ENCODE data around the gene PDCD11.

Gene PDCD11

DNA sequence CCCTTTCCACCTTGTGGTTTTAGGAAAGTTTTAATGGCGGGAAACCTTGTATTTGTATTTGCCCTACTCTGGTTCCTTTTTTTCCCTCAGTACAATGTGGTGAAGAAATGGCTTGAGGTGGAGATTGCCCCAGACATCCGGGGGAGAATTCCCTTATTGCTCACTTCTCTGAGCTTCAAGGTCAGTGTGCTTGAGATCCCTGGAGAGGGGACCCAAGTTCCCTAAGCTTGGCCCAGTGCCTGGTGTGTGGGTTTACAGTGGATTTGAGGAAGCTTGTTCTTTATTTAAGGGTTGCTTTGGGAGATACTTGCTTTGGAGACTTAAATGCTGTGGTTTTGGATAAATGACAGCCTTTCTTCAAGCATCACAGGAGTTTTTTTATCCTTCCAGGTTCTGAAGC lies 37.4 kb downstream of the PDCD11 start:
- no peak for TF ChIP-seq POLR2A (IDR thresholded peaks at IDR 0.05; ENCODE audit: low read depth, low read length)
- DNase-seq (ENCODE audit: insufficient read length, low spot score): no peak
- FAIRE-seq: no peak

GRCh38 chr10:103439776-103440175 lies 43.4 kb downstream of the PDCD11 start:
- DNase-seq (ENCODE audit: insufficient read length, low spot score): no peak
- FAIRE-seq: no peak
- no peak for TF ChIP-seq POLR2A (IDR thresholded peaks at IDR 0.05; ENCODE audit: low read depth, low read length)

GRCh38 chr10:103440416-103440815 lies 44.0 kb downstream of the PDCD11 start:
- no peak for FAIRE-seq
- no peak for TF ChIP-seq POLR2A (IDR thresholded peaks at IDR 0.05; ENCODE audit: low read depth, low read length)
- DNase-seq (ENCODE audit: insufficient read length, low spot score): no peak

DNA sequence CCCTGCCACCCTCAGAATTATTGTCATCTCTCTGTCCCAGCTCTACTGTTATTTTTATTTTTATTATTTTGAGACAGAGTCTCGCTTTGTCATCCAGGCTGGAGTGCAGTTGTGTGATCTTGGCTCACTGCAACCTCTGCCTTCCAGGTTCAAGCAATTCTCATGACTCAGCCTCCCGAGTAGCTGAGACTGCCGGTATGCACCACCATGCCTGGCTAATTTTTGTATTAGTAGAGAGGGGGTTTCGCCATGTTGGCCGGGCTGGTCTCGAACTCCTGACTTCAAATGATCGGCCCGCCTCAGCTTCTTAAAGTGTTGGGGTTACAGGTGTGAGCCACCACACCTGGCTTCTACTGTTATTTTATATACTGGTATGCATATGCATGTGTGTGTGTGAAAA lies 44.8 kb downstream of the PDCD11 start:
- DNase-seq (ENCODE audit: insufficient read length, low spot score): no peak
- FAIRE-seq: no peak
- no peak for TF ChIP-seq POLR2A (IDR thresholded peaks at IDR 0.05; ENCODE audit: low read depth, low read length)

GRCh38 chr10:103441611-103442010 lies 45.2 kb downstream of the PDCD11 start:
- DNase-seq (ENCODE audit: insufficient read length, low spot score): no peak
- no peak for FAIRE-seq
- no peak for TF ChIP-seq POLR2A (IDR thresholded peaks at IDR 0.05; ENCODE audit: low read depth, low read length)

- FAIRE-seq (no peak), DNase-seq (ENCODE audit: insufficient read length, low spot score) (peak; percentile 44)
- no peak for TF ChIP-seq POLR2A (IDR thresholded peaks at IDR 0.05; ENCODE audit: low read depth, low read length)
These were observed 45.6 kb downstream of the PDCD11 start for GRCh38 chr10:103442031-103442461.

- TF ChIP-seq POLR2A (IDR thresholded peaks at IDR 0.05; ENCODE audit: low read depth, low read length): no peak
- DNase-seq (ENCODE audit: insufficient read length, low spot score) (no peak), FAIRE-seq (no peak)
These were observed 47.2 kb downstream of the PDCD11 start for GRCh38 chr10:103443475-103444185.

DNA sequence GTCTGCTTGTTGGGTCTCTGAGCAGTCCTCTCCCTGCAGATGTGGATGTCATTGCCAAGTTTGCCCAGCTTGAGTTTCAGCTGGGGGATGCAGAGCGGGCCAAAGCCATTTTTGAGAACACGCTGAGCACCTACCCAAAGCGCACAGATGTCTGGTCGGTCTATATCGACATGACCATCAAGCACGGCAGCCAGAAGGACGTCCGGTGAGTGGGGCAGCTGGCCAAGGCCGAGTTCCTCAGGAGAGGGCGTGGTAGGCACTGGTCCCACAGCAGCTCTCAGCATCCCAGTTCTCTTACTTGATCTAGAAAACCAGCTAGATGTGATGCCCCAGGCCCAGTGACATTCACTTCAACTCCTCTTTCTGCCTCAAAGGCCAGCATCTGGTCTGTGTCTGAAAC lies 48.1 kb downstream of the PDCD11 start:
- TF ChIP-seq POLR2A (IDR thresholded peaks at IDR 0.05; ENCODE audit: low read depth, low read length): no peak
- DNase-seq (ENCODE audit: insufficient read length, low spot score) (no peak), FAIRE-seq (no peak)

GRCh38 chr10:103445366-103445765 lies 48.9 kb downstream of the PDCD11 start:
- no peak for TF ChIP-seq POLR2A (IDR thresholded peaks at IDR 0.05; ENCODE audit: low read depth, low read length)
- FAIRE-seq: no peak
- no peak for DNase-seq (ENCODE audit: insufficient read length, low spot score)

DNA sequence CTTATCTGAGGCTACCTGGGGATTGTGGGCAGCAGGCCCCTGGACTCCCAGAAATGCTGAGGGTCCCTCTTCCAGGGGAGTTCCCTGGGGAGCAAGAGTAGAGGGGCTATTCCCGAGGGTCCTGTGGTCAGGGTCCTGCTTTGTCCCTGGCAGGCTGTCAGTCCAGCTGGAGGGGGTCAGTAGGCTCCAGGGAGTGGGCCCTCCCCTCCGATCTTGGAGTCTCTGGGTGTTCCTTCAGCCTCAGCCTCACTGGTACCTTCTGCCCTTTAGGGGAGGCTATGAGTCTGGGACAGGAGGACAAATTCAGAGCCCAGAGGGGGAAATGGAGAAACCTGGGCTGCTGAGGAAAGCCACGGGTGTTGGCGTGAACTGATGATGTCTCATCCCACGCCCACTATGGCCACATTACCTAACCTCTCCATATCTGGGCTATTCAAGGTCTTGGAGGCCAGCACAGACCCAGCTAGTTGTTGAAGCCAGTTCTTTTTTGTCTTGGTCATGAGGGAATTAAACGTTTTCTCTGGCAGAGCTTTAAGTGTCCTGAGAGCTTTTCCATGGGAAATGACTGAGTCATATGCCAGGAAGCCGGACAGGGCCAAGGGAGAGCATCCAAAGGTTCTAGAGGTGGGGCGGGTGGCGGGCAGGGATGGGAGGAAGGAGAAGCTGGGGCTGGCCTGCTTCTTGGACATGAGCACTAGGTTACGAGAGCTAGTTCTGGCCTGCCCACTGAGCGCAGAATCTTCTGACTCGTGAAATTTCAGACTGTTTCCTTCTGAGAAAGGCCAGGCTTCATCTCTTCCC lies 49.5 kb downstream of the PDCD11 start:
- FAIRE-seq: no peak
- no peak for TF ChIP-seq POLR2A (IDR thresholded peaks at IDR 0.05; ENCODE audit: low read depth, low read length)
- DNase-seq (ENCODE audit: insufficient read length, low spot score): peak; percentile 43

- no peak for TF ChIP-seq POLR2A (IDR thresholded peaks at IDR 0.05; ENCODE audit: low read depth, low read length)
- FAIRE-seq (no peak), DNase-seq (ENCODE audit: insufficient read length, low spot score) (no peak)
These were observed 50.8 kb downstream of the PDCD11 start for GRCh38 chr10:103447187-103447586.

GRCh38 chr10:103448746-103449145 lies 52.3 kb downstream of the PDCD11 start:
- DNase-seq (ENCODE audit: insufficient read length, low spot score): peak; percentile 74
- FAIRE-seq: no peak

GRCh38 chr10:103449208-103450144 lies 53.0 kb downstream of the PDCD11 start:
- TF ChIP-seq POLR2A (IDR thresholded peaks at IDR 0.05; ENCODE audit: low read depth, low read length): no peak
- no peak for FAIRE-seq

More at GRCh38 chr10:103448746-103449145, 52.3 kb downstream of the PDCD11 start:
- TF ChIP-seq POLR2A (IDR thresholded peaks at IDR 0.05; ENCODE audit: low read depth, low read length): no peak

GRCh38 chr10:103450201-103450695 lies 53.8 kb downstream of the PDCD11 start:
- TF ChIP-seq POLR2A (IDR thresholded peaks at IDR 0.05; ENCODE audit: low read depth, low read length): no peak
- no peak for DNase-seq (ENCODE audit: insufficient read length, low spot score)

More at GRCh38 chr10:103449208-103450144, 53.0 kb downstream of the PDCD11 start:
- no peak for DNase-seq (ENCODE audit: insufficient read length, low spot score)

More at GRCh38 chr10:103450201-103450695, 53.8 kb downstream of the PDCD11 start:
- no peak for FAIRE-seq

Data from H54 (cell line).